MG63 (cell line): ENCODE results near the gene CTNNA3. TPM values are rescaled to one million over a fixed set of nuclear protein-coding genes. Genes with fewer than 3 reads are reported as not detected.

Experiments used
- DNase-seq: peaks from one replicate; pipeline ENCODE4 v3.0.0-alpha.2; 2020
- H3K27me3 ChIP-seq: fragments of 250-450 bp; sonication (Bioruptor Pico); 2 replicates; pipeline ENCODE4 v1.5.1; 2020; ENCODE audit warnings: mild to moderate bottlenecking, moderate library complexity
- H3K36me3 ChIP-seq: fragments of 250-450 bp; sonication (Bioruptor Pico); 2 replicates; pipeline ENCODE4 v1.5.1; 2020; ENCODE audit warnings: mild to moderate bottlenecking, moderate library complexity
- H3K4me3 ChIP-seq: fragments of 250-450 bp; sonication (Bioruptor Pico); 2 replicates; pipeline ENCODE4 v1.5.1; 2020; ENCODE audit warnings: mild to moderate bottlenecking, moderate library complexity
- H3K9me3 ChIP-seq: fragments of 250-450 bp; sonication (Bioruptor Pico); 2 replicates; pipeline ENCODE4 v1.5.1; 2020; ENCODE audit warnings: mild to moderate bottlenecking, moderate library complexity
- total RNA-seq: library from RNA; depleted of rRNA; stranded (reverse); fragments of >200 nt; shearing (Covaris generic); gene quantifications from 2 replicates; pipeline ENCODE4 v1.2.3, GENCODE V29; 2014; ENCODE audit warnings: low replicate concordance

Gene CTNNA3
- total RNA-seq, 1 experiment from 2014 or later = not detected

- Histone ChIP-seq H3K9me3 (no peaks in the 10 kb centered on the region), H3K36me3 (no peaks in the 10 kb centered on the region), H3K4me3 (no peak overlapping the region), H3K27me3 (no peaks in the 10 kb centered on the region)
- no peak for DNase-seq
Observed at GRCh38 chr10:66535439-66535838, 1160.6 kb downstream of the CTNNA3 start.

GRCh38 chr10:66534866-66535265 lies 1161.1 kb downstream of the CTNNA3 start:
- no peaks in the 10 kb centered on the region for H3K36me3 ChIP-seq
- no peaks in the 10 kb centered on the region for H3K27me3 ChIP-seq
- no peaks in the 10 kb centered on the region for H3K9me3 ChIP-seq
- no peak for DNase-seq
- no peak overlapping the region for H3K4me3 ChIP-seq

GRCh38 chr10:66521506-66521905 lies 1174.5 kb downstream of the CTNNA3 start:
- no peaks in the 10 kb centered on the region for H3K27me3 ChIP-seq
- H3K4me3 ChIP-seq = no peak overlapping the region
- H3K9me3 ChIP-seq = no peaks in the 10 kb centered on the region
- no peaks in the 10 kb centered on the region for H3K36me3 ChIP-seq
- DNase-seq = no peak

GRCh38 chr10:66519616-66520015 lies 1176.4 kb downstream of the CTNNA3 start:
- no peaks in the 10 kb centered on the region for H3K9me3 ChIP-seq
- no peak overlapping the region for H3K4me3 ChIP-seq
- no peak for DNase-seq
- no peaks in the 10 kb centered on the region; the same call in 1 of the 2 replicates for H3K27me3 ChIP-seq
- no peaks in the 10 kb centered on the region for H3K36me3 ChIP-seq

GRCh38 chr10:66514666-66515065 lies 1181.3 kb downstream of the CTNNA3 start:
- Histone ChIP-seq H3K4me3 (no peak overlapping the region), H3K9me3 (no peaks in the 10 kb centered on the region), H3K36me3 (no peaks in the 10 kb centered on the region), H3K27me3 (no peaks in the 10 kb centered on the region; the same call in none of the 2 replicates)
- no peak for DNase-seq

- H3K36me3 ChIP-seq = no peaks in the 10 kb centered on the region
- DNase-seq = no peak
- H3K9me3 ChIP-seq = no peaks in the 10 kb centered on the region
- H3K4me3 ChIP-seq = no peak overlapping the region
- no peaks in the 10 kb centered on the region; the same call in none of the 2 replicates for H3K27me3 ChIP-seq
Observed at GRCh38 chr10:66513504-66513903, 1182.5 kb downstream of the CTNNA3 start.

GRCh38 chr10:66505003-66505657 lies 1190.9 kb downstream of the CTNNA3 start:
- H3K27me3 ChIP-seq = no peaks in the 10 kb centered on the region
- H3K9me3 ChIP-seq = no peaks in the 10 kb centered on the region
- no peak overlapping the region for H3K4me3 ChIP-seq
- DNase-seq = no peak
- no peaks in the 10 kb centered on the region for H3K36me3 ChIP-seq

- no peak for DNase-seq
- Histone ChIP-seq H3K36me3 (no peaks in the 10 kb centered on the region), H3K9me3 (no peaks in the 10 kb centered on the region), H3K27me3 (no peaks in the 10 kb centered on the region), H3K4me3 (no peak overlapping the region)
Observed at GRCh38 chr10:66501356-66501755, 1194.6 kb downstream of the CTNNA3 start.

- no peak overlapping the region for H3K4me3 ChIP-seq
- no peaks in the 10 kb centered on the region; the same call in 1 of the 2 replicates for H3K27me3 ChIP-seq
- no peaks in the 10 kb centered on the region for H3K9me3 ChIP-seq
- DNase-seq = no peak
- H3K36me3 ChIP-seq = no peaks in the 10 kb centered on the region
Observed at GRCh38 chr10:66483966-66484365, 1212.0 kb downstream of the CTNNA3 start.

GRCh38 chr10:66472156-66472555 lies 1223.8 kb downstream of the CTNNA3 start:
- Histone ChIP-seq H3K9me3 (no peaks in the 10 kb centered on the region), H3K36me3 (no peaks in the 10 kb centered on the region), H3K27me3 (no peaks in the 10 kb centered on the region; the same call in 1 of the 2 replicates), H3K4me3 (no peak overlapping the region)
- DNase-seq = no peak

GRCh38 chr10:66467042-66467441 lies 1229.0 kb downstream of the CTNNA3 start:
- H3K36me3 ChIP-seq = no peaks in the 10 kb centered on the region
- H3K4me3 ChIP-seq = no peak overlapping the region
- DNase-seq = no peak
- H3K9me3 ChIP-seq = no peaks in the 10 kb centered on the region
- no peaks in the 10 kb centered on the region; the same call in 1 of the 2 replicates for H3K27me3 ChIP-seq

GRCh38 chr10:66466622-66467021 lies 1229.4 kb downstream of the CTNNA3 start:
- no peaks in the 10 kb centered on the region for H3K36me3 ChIP-seq
- no peaks in the 10 kb centered on the region; the same call in 1 of the 2 replicates for H3K27me3 ChIP-seq
- DNase-seq = no peak
- no peak overlapping the region for H3K4me3 ChIP-seq
- H3K9me3 ChIP-seq = no peaks in the 10 kb centered on the region

- DNase-seq = no peak
- H3K36me3 ChIP-seq = no peaks in the 10 kb centered on the region
- H3K27me3 ChIP-seq = no peaks in the 10 kb centered on the region
- no peak overlapping the region for H3K4me3 ChIP-seq
- no peaks in the 10 kb centered on the region for H3K9me3 ChIP-seq
Observed at GRCh38 chr10:66463611-66464010, 1232.4 kb downstream of the CTNNA3 start.

- Histone ChIP-seq H3K36me3 (no peaks in the 10 kb centered on the region), H3K4me3 (no peak overlapping the region), H3K9me3 (no peaks in the 10 kb centered on the region; the same call in 1 of the 2 replicates), H3K27me3 (no peaks in the 10 kb centered on the region)
- no peak for DNase-seq
Observed at GRCh38 chr10:66457629-66458028, 1238.4 kb downstream of the CTNNA3 start.

GRCh38 chr10:66455304-66455703 lies 1240.7 kb downstream of the CTNNA3 start:
- DNase-seq = no peak
- Histone ChIP-seq H3K4me3 (no peak overlapping the region), H3K36me3 (no peaks in the 10 kb centered on the region), H3K9me3 (no peaks in the 10 kb centered on the region; the same call in 1 of the 2 replicates), H3K27me3 (no peaks in the 10 kb centered on the region)

- Histone ChIP-seq H3K9me3 (no peaks in the 10 kb centered on the region), H3K27me3 (no peaks in the 10 kb centered on the region), H3K4me3 (no peak overlapping the region), H3K36me3 (no peaks in the 10 kb centered on the region)
- DNase-seq = no peak
Observed at GRCh38 chr10:66440568-66440967, 1255.4 kb downstream of the CTNNA3 start.

GRCh38 chr10:66414943-66415342 lies 1281.1 kb downstream of the CTNNA3 start:
- Histone ChIP-seq H3K27me3 (no peaks in the 10 kb centered on the region), H3K9me3 (no peaks in the 10 kb centered on the region), H3K36me3 (no peaks in the 10 kb centered on the region), H3K4me3 (no peak overlapping the region)
- no peak for DNase-seq

- H3K4me3 ChIP-seq = no peak overlapping the region
- no peak for DNase-seq
- H3K36me3 ChIP-seq = no peaks in the 10 kb centered on the region
- no peaks in the 10 kb centered on the region for H3K27me3 ChIP-seq
- H3K9me3 ChIP-seq = no peaks in the 10 kb centered on the region
Observed at GRCh38 chr10:66405566-66405965, 1290.4 kb downstream of the CTNNA3 start.
